Fibroblast of upper back skin (primary cell): ENCODE measurements around the gene WBP11.
A peak's percentile ranks its signal among the peaks of the same experiment; 100 is the strongest.
"Not testable (repeated sequence)": the region's sequence is repeated elsewhere in the genome, so short reads cannot be mapped to it uniquely, and the experiment has no call there.

Experiments
- DNase-seq: peaks from one replicate; pipeline ENCODE4 v3.0.0-alpha.2; 2013

WBP11 gene

GRCh38 chr12:14771651-14772137, 31.6 kb downstream of the WBP11 start:
- no peak for DNase-seq

DNA sequence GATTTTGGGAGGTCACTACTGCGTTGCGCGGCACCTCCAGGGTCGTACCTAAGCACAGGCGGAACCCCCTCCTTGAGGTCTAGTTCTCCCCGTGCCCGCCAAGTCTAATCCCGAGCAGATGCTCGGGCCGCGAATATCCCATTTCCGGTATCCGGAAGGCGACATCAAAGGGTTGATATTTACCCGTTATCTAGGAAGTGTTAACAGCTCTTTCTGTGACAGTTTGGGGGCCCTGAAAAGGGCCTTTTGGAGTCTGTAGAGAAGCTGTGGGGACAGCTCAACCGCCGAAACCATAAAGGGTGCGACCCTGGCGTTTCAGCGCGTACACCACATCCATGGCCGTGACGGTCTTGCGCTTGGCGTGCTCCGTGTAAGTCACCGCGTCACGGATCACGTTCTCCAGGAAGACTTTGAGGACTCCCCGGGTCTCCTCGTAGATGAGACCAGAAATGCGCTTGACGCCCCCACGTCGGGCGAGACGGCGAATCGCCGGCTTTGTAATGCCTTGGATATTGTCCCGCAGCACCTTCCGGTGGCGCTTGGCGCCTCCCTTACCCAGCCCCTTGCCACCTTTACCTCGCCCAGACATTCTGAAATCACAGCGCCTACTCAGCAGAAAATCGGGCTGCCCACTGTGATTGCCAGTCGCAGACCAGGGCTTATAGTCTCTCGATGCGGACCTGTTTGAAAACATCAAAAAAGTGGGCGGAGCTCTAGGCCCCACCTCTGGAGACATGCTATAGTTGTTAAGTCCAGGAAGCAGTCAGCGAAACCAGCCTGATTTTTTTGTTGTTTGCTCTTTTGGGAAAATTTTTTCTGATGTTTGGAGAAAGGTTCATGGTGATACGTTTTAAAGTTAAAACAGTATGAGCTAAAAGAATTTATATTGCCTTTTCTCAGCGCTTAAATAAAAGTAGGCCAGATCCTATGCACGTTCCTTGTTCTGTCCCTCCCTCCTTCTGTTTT, 32.5 kb downstream of the WBP11 start:
- peak; percentile 93 for DNase-seq

GRCh38 chr12:14769969-14770495, 33.2 kb downstream of the WBP11 start:
- peak; percentile 56 for DNase-seq

- peak; percentile 9 for DNase-seq
These were observed 33.8 kb downstream of the WBP11 start for GRCh38 chr12:14769466-14769968.

- DNase-seq: peak; percentile 7
These were observed 34.4 kb downstream of the WBP11 start for GRCh38 chr12:14768823-14769405.

- no peak for DNase-seq
These were observed 35.7 kb downstream of the WBP11 start for GRCh38 chr12:14767617-14768016.

GRCh38 chr12:14766649-14767215, 36.5 kb downstream of the WBP11 start:
- no peak for DNase-seq

- not testable (repeated sequence) for DNase-seq
These were observed 37.3 kb downstream of the WBP11 start for GRCh38 chr12:14766020-14766419.

GRCh38 chr12:14765398-14765797, 37.9 kb downstream of the WBP11 start:
- no peak for DNase-seq

GRCh38 chr12:14759711-14760280, 43.5 kb downstream of the WBP11 start:
- not testable (repeated sequence) for DNase-seq

DNA sequence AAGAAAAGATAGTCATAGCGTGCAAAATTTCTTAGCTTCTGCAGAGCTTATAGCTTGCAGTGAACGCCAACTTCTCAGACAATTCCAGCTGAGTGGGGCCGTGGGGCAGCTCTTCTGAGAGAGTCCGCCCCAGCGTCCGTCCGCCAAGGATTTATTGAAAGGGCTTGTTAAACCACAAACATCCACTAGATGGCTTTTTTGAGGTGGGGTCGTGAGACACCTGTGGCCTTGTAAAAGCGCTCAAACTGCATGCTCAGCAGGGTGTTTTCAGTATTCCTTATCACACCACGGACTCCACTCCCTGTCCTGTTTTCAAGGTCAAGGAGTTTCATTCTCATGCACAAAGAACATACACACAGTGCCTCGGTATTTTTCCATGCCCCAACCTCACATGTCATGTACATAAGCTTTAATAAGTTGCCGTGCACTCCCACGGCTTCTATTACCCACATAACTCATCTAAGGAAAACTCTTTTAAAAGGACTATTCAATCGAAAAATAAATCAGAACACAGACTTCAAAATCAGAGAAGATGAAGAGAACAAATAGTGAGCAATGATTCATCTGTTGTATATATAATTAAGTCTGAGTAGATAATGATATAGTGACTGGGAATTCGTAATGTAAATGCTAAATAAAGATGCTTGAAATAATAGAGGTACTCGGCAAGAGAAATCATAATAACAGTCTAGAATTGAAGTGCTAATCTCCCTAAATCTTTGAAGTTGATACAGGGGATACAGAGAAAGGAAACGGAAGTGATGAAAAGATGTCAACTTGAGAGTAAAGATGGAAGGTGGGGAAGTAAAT, 46.7 kb downstream of the WBP11 start:
- no peak for DNase-seq

DNA sequence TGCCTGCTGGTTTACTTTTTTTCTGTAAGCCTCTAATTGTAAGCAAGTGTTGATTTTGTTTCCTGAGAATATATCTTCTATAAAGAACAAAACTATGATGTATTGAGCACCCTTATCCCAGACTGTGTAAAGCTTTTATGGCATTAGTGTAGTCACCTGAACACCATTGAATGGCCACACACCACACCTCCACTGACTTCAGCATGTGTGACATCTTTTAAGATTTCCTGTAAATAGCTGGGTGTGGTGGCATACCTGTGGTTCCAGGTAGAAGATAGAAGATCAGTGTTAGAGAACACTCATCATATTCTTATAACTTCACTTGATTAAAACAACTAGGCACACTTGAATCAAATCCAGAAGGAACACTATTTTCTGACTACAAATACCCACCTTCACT, 51.3 kb downstream of the WBP11 start:
- DNase-seq: no peak

GRCh38 chr12:14743061-14743460, 60.2 kb downstream of the WBP11 start:
- no peak for DNase-seq

- no peak for DNase-seq
These were observed 61.3 kb downstream of the WBP11 start for GRCh38 chr12:14741942-14742341.

GRCh38 chr12:14741153-14741552, 62.1 kb downstream of the WBP11 start:
- DNase-seq: no peak

GRCh38 chr12:14736441-14736840, 66.8 kb downstream of the WBP11 start:
- DNase-seq: not testable (repeated sequence)
